Aorta (tissue), 5 donors: ENCODE measurements around the gene LRFN2. TPM values are rescaled to one million over a fixed set of nuclear protein-coding genes. Genes with fewer than 3 reads are reported as not detected.

Experiments used
- ATAC-seq: fragments of 200-7000 bp; cut with Tn5 transposase; one replicate; pipeline ENCODE4 v1.9.1; 2022; ENCODE audit warnings: moderate library complexity; ENCODE audit not compliant: low FRiP score
- DNase-seq, 2 donors: peaks; one replicate each; pipeline ENCODE4 v3.0.0-alpha.2; 2020
- H3K27ac ChIP-seq, 2 donors: one replicate each; pipeline ENCODE4 v1.5.1; 2013; ENCODE audit warnings: low read length in 2 of 2, mild to moderate bottlenecking in 2 of 2, moderate library complexity in 2 of 2, control low read depth in 1 of 2, inconsistent platforms in 1 of 2, low read depth in 1 of 2
- H3K27me3 ChIP-seq, 2 donors: one replicate each; pipeline ENCODE4 v1.6.1; 2013; ENCODE audit warnings: control low read depth in 1 of 2, low read length in 1 of 2, mild to moderate bottlenecking in 1 of 2, moderate library complexity in 1 of 2; ENCODE audit not compliant: insufficient read depth in 2 of 2, control insufficient read depth in 1 of 2
- H3K36me3 ChIP-seq, 2 donors: one replicate each; pipeline ENCODE4 v1.6.1; 2013; ENCODE audit warnings: control low read depth in 1 of 2, low read length in 1 of 2, mild to moderate bottlenecking in 1 of 2; ENCODE audit not compliant: insufficient read depth in 2 of 2, control insufficient read depth in 1 of 2
- H3K4me1 ChIP-seq, 2 donors: one replicate each; pipeline ENCODE4 v1.6.1; 2013; ENCODE audit warnings: low read length in 2 of 2, control low read depth in 1 of 2, mild to moderate bottlenecking in 1 of 2, moderate library complexity in 1 of 2; ENCODE audit not compliant: insufficient read depth in 2 of 2, control insufficient read depth in 1 of 2
- H3K4me3 ChIP-seq, 2 donors: one replicate each; pipeline ENCODE4 v1.5.1; 2013; ENCODE audit warnings: low read length in 2 of 2, control low read depth in 1 of 2, mild to moderate bottlenecking in 1 of 2
- H3K9me3 ChIP-seq: one replicate; pipeline ENCODE4 v1.6.1; 2013; ENCODE audit warnings: mild to moderate bottlenecking, low read length; ENCODE audit not compliant: control insufficient read depth
- WGBS, 2 donors: extraction: QIAGEN DNeasy Blood & Tissue Kit; methylation state at CpG; one replicate each; pipeline ENCODE4 v1.1.7; 2013; 5-methylcytosine and 5-hydroxymethylcytosine counted together
- intact Hi-C, 2 donors: fragments of 100-400 bp; cut with DNase I; formaldehyde crosslinking; loops; one replicate each; pipeline versions ENCODE4 v1.14.2 to v1.15.0; 2022
- polyA plus RNA-seq, 2 donors: library from polyadenylated mRNA; stranded (reverse); fragments of 200-250 nt; gene quantifications; one replicate each; pipeline ENCODE4 v1.2.3, GENCODE V29; 2013
- total RNA-seq, 2 donors: library from RNA; stranded (reverse); fragmentation: NEBNext Ultra II Directional; extraction: Animal tissue kit (Norgen Biotek cat#: 25700); gene quantifications; one replicate each; pipeline ENCODE4 v1.2.1, GENCODE V29; 2021
- donor health status: healthy with polysubstance abuse.
- donor health status: Bipolar disorder and iron deficiency.
- donor health status: DM: no; HTN: no; CAD: no.
- donor health status: DM: no; HTN: no; CAD: no.
- donor health status: DM: yes; HTN: yes; CAD: no.

LRFN2 gene
- total and polyA plus RNA-seq, 4 donors = not detected

- no peaks in the 10 kb centered on the region for H3K4me1 ChIP-seq
- H3K4me3 ChIP-seq = no peak overlapping the region
- no peaks in the 10 kb centered on the region for H3K36me3 ChIP-seq
- no peaks in the 10 kb centered on the region for H3K9me3 ChIP-seq
- no peaks in the 10 kb centered on the region for H3K27me3 ChIP-seq
- 91 to 93% methylated on average over 4 of the region's 4 CpGs for WGBS, 2 donors
- no peak for ATAC-seq
- no peak overlapping the region for H3K27ac ChIP-seq
- intact Hi-C loops = no loop called here
- DNase-seq = no peak
Observed at GRCh38 chr6:40490508-40490907, 96.7 kb downstream of the LRFN2 start.

DNA sequence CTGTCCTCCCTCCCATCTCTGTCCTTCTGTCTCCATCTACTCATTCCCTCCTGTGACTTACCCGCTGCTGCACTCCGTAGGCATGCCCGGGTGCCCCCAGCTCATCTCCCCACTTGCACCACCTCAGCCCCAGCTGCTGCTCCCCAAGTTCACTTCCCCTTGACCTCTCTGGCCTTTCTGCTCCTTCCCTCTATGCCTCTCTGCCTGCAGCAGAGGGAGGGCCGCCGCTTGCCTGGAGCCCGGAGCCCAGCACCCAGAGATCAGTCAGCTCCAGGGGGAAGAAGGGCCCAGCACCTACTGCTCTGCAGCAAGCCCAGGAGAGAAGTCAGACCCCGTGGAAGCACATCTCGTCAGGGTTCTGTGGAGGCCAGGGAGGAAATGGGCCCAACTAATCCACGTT lies 97.4 kb downstream of the LRFN2 start:
- Histone ChIP-seq H3K36me3 (no peaks in the 10 kb centered on the region), H3K27ac (no peak overlapping the region), H3K4me1 (no peaks in the 10 kb centered on the region), H3K4me3 (no peak overlapping the region), H3K9me3 (no peaks in the 10 kb centered on the region), H3K27me3 (no peaks in the 10 kb centered on the region)
- 84 to 86% methylated on average over 8 to 9 of the region's 9 CpGs for WGBS, 2 donors
- intact Hi-C loops = no loop called here
- DNase-seq = no peak
- no peak for ATAC-seq

- no peak for DNase-seq
- Histone ChIP-seq H3K27me3 (no peaks in the 10 kb centered on the region), H3K9me3 (no peaks in the 10 kb centered on the region), H3K4me1 (no peaks in the 10 kb centered on the region), H3K27ac (no peak overlapping the region), H3K36me3 (no peaks in the 10 kb centered on the region), H3K4me3 (no peak overlapping the region)
- intact Hi-C loops = no loop called here
- 81 to 88% methylated on average over 4 of the region's 4 CpGs for WGBS, 2 donors
- ATAC-seq = no peak
Observed at GRCh38 chr6:40486576-40486975, 100.6 kb downstream of the LRFN2 start.

GRCh38 chr6:40485795-40486194 lies 101.4 kb downstream of the LRFN2 start:
- Histone ChIP-seq H3K27ac (no peak overlapping the region), H3K27me3 (no peaks in the 10 kb centered on the region), H3K4me3 (no peak overlapping the region), H3K4me1 (no peaks in the 10 kb centered on the region), H3K9me3 (no peaks in the 10 kb centered on the region), H3K36me3 (no peaks in the 10 kb centered on the region)
- intact Hi-C loops = no loop called here
- no peak for DNase-seq
- WGBS, 2 donors = 61 to 74% methylated on average over 2 of the region's 2 CpGs
- ATAC-seq = no peak

GRCh38 chr6:40485300-40485699 lies 101.9 kb downstream of the LRFN2 start:
- Histone ChIP-seq H3K4me1 (no peaks in the 10 kb centered on the region), H3K9me3 (no peaks in the 10 kb centered on the region), H3K27ac (no peak overlapping the region), H3K4me3 (no peak overlapping the region), H3K27me3 (no peaks in the 10 kb centered on the region), H3K36me3 (no peaks in the 10 kb centered on the region)
- no peak for DNase-seq
- WGBS, 2 donors = 31 to 37% methylated on average over 2 of the region's 2 CpGs
- ATAC-seq = no peak
- intact Hi-C loops = no loop called here

GRCh38 chr6:40484066-40484465 lies 103.1 kb downstream of the LRFN2 start:
- 85 to 94% methylated on average over 7 of the region's 7 CpGs for WGBS, 2 donors
- no peak overlapping the region for H3K27ac ChIP-seq
- no peak overlapping the region for H3K4me3 ChIP-seq
- no peaks in the 10 kb centered on the region for H3K27me3 ChIP-seq
- intact Hi-C loops = no loop called here
- no peak for ATAC-seq
- no peaks in the 10 kb centered on the region for H3K36me3 ChIP-seq
- H3K4me1 ChIP-seq = no peaks in the 10 kb centered on the region
- no peaks in the 10 kb centered on the region for H3K9me3 ChIP-seq
- no peak for DNase-seq

GRCh38 chr6:40482532-40482931 lies 104.6 kb downstream of the LRFN2 start:
- no peaks in the 10 kb centered on the region for H3K36me3 ChIP-seq
- intact Hi-C loops = no loop called here
- no peak overlapping the region for H3K27ac ChIP-seq
- H3K4me1 ChIP-seq = no peaks in the 10 kb centered on the region
- ATAC-seq (no peak), DNase-seq (no peak)
- H3K4me3 ChIP-seq = no peak overlapping the region
- WGBS, 2 donors = 61 to 65% methylated on average over 7 of the region's 7 CpGs
- H3K27me3 ChIP-seq = no peaks in the 10 kb centered on the region
- no peaks in the 10 kb centered on the region for H3K9me3 ChIP-seq

DNA sequence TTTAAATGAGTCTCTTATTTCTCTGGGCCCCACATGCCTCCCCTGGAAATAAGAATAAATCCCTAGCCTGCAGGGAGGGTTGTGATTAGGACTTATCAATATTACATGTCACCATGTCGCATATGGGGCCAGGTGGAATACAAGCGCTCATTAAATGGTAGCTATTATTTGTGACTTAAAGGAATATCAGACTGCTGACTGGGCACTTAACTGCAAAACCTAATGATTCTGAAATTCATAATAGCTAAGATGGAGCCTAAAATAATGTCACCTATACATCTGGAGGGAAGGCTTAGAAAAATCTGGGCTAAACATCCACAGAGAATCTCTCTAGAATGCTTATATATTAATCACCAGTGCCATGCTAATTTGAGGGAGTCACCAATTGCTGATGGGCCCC lies 106.5 kb downstream of the LRFN2 start:
- intact Hi-C loops = no loop called here
- Histone ChIP-seq H3K4me3 (no peak overlapping the region), H3K36me3 (no peaks in the 10 kb centered on the region), H3K9me3 (no peaks in the 10 kb centered on the region), H3K27me3 (no peaks in the 10 kb centered on the region), H3K27ac (no peak overlapping the region), H3K4me1 (no peaks in the 10 kb centered on the region)
- DNase-seq (no peak), ATAC-seq (no peak)
- WGBS, 2 donors = 95 to 99% methylated on average over 2 of the region's 2 CpGs

- H3K36me3 ChIP-seq = no peaks in the 10 kb centered on the region
- WGBS, 2 donors = 15% methylated on average over 7 of the region's 7 CpGs
- ATAC-seq = no peak
- no peak overlapping the region for H3K4me3 ChIP-seq
- H3K4me1 ChIP-seq = no peaks in the 10 kb centered on the region
- intact Hi-C loops = no loop called here
- H3K27ac ChIP-seq = no peak overlapping the region
- no peak for DNase-seq
- no peaks in the 10 kb centered on the region for H3K27me3 ChIP-seq
- no peaks in the 10 kb centered on the region for H3K9me3 ChIP-seq
Observed at GRCh38 chr6:40479706-40480105, 107.5 kb downstream of the LRFN2 start.
